Activated naive CD4-positive, alpha-beta T cell treated with anti-CD3 and anti-CD28 coated beads, Interleukin-2, amount 50 U/mL, for 24 hours (primary cell): ENCODE measurements around the gene TMEM151A.

Experiments
- H3K27ac Mint-ChIP-seq: one replicate; pipeline ENCODE4 v1.8.0; 2021; ENCODE audit warnings: mild to moderate bottlenecking, mixed read lengths
- H3K27me3 Mint-ChIP-seq: one replicate; pipeline ENCODE4 v1.8.0; 2021; ENCODE audit warnings: mixed read lengths
- H3K36me3 Mint-ChIP-seq: one replicate; pipeline ENCODE4 v1.8.0; 2021; ENCODE audit warnings: mixed read lengths
- H3K4me1 Mint-ChIP-seq: one replicate; pipeline ENCODE4 v1.8.0; 2021; ENCODE audit warnings: mixed read lengths
- H3K4me3 Mint-ChIP-seq: one replicate; pipeline ENCODE4 v1.8.0; 2021; ENCODE audit warnings: mild to moderate bottlenecking, mixed read lengths
- H3K9me3 Mint-ChIP-seq: one replicate; pipeline ENCODE4 v1.8.0; 2021; ENCODE audit warnings: mixed read lengths

TMEM151A gene

DNA sequence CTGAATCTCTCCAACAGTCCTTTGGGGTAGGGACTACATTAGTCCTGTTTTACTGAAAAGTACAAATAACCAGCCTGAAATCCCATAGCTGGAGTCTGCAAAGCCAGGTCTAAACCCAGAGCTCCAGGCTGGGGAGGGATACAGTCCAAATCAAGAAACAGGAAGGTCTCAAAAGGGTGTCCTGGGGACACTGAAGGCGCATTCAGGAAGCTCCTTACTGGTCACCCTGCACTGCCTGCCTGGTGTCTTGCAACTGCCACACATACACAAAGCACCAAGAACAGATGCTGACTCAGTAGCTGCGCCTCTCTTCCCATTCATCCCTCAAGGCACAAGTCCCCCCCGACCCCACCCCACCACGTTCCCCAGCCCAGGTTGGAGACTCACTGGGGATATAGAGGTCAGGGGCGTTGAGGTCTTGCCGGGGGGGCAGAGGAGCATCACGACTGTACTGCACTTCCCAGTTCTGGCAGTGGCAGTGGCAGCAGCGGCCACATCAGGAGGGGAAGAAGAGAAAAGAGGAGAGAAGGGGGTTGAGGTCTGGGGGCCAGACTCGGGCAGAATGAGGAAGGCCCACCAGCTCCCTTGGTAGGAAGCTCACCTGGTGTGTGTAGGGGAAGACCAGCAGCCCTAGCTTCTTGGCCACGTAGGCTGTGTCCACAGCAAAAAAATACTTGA is 4.3 kb upstream of the TMEM151A start:
- Mint-ChIP-seq H3K4me1 (peaks cover 40% of the 10 kb centered on the region), H3K27ac (peak overlapping the region; percentile 68), H3K36me3 (no peaks in the 10 kb centered on the region), H3K27me3 (no peaks in the 10 kb centered on the region), H3K4me3 (peak overlapping the region; percentile 77), H3K9me3 (no peaks in the 10 kb centered on the region)

DNA sequence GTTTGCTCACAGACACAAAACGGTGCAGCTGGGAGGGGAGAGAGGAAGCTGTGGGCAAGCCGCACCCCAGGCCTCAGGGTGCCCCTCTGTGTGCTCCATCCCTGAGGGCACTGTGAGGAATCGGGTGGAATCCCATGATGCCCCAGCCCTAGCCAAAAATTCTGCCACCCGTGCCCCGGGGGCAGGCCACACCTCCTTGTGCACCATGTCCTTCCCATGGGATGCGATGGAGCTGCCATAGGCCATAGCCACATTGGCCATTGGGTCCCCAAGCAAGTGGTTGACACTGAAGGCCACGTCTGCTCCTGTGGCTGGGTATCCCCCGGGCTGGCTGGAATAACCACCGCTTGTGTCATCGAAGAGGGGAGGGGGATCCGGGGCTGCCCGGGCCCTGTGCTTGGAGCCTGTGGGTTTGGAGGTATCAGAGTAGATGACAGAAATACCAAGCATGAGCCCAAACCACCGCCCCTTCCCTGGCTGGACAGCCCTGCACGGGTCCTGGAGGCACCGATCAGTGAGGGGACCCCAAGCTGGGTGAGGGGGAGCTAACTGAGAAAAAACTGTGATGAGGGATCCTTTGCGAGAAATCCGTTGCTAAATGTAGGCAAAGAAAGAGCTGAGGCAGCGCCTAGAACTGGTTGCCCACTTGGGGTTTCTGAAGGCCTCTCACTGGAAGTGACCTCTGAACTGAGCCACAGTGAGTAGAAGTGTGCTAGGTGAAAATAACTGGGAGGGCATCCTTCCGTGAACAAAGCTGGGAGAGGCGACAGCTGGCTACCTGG is 3.6 kb upstream of the TMEM151A start:
- no peaks in the 10 kb centered on the region for H3K36me3 Mint-ChIP-seq
- H3K27ac Mint-ChIP-seq = peak overlapping the region; percentile 92
- H3K4me3 Mint-ChIP-seq = peak overlapping the region; percentile 95
- peaks cover 6% of the 10 kb centered on the region for H3K27me3 Mint-ChIP-seq
- H3K9me3 Mint-ChIP-seq = no peaks in the 10 kb centered on the region
- H3K4me1 Mint-ChIP-seq = peaks cover 38% of the 10 kb centered on the region

DNA sequence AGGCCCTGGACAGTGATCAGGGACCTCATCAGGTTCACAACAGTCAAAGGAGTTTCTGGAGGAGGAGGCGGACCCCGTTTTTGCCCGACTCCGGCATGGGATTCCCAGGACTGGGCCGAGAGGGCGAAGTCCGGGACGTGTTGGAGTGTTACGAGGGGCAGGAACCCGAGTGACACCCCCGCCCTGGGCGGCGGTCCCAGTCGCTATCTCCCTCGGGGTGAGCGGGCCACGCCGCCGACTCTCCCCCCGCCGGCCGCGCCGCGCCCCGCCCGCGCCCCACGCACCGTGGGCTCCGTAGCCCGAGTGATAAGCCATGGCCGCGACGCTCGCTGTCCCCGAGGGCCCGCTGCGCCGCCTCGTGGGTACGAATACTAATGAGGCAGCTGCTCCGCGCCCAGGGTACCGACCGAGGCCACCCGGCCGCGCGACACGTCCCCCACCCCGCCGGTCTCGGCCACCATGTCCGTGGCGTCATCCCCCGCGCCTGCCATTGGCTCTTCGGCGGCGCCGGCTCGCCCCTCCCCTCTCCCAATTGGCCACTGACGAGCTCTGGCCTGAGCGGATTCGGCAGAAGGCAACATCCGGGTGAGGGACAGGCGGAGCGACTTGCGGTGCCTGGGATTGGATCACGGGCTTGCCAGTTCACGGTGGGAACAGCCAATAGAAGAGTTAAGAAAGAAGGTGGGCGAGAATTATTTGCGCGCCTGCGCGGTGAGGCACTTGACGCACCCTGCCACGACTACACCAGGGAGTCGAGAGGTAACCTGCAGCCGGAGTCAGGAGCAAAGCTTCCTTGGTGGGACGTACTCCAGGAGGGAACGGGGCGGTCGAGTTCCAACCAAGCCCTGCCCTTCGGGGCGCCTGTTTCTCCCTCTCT is 2.8 kb upstream of the TMEM151A start, which contains the start of gene YIF1A:
YIF1A (minus strand) TSS at position 473 of the 877 bp plus-strand sequence; CDS start at position 315, 158 bp downstream.
- Mint-ChIP-seq H3K27ac (peak within 1 kb of the TSS; percentile 92), H3K4me1 (peaks cover 36% of the 10 kb centered on the region), H3K36me3 (no peaks in the 10 kb centered on the region), H3K27me3 (peaks cover 10% of the 10 kb centered on the region), H3K9me3 (no peaks in the 10 kb centered on the region), H3K4me3 (peak within 1 kb of the TSS; percentile 95)

DNA sequence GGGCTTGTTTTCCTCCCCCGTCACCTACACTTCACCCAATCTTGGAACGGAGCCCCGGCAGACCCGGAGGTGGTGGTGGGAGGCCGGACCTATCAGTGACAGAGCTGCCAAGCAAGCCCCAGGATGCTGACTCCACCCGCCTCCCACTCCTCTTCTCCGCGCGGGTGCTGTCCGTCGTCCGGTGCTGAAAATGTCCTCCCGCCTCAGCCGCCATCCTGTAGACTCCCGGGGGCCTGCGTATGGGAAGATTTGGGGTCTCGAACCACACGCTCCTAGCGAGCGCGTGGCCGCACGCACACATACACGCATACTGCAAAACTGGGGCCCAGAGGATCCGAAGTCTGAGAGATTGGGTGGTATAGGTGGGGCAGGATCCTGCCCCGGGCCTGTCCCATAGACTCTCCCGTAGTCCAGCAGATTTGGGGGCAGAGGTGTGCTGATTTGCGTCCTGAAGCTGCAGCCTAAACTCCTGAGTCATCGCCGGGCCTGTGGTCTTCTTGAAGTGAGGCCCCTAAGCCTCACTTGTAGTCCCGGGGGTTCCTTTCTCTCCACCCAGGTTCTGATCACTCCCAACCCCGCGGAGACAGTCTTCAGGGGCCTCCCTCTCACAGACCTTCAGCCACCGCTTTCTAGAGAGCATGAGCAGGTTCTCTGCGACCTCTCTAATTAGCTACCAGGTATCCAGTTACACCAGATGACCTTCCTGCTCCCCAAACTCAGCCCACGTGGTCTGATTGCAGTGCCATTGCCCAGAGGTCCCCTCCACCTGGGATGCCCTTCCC is 2.0 kb upstream of the TMEM151A start:
- H3K4me1 Mint-ChIP-seq = peaks cover 36% of the 10 kb centered on the region
- H3K9me3 Mint-ChIP-seq = no peaks in the 10 kb centered on the region
- no peaks in the 10 kb centered on the region for H3K36me3 Mint-ChIP-seq
- peak overlapping the region; percentile 95 for H3K4me3 Mint-ChIP-seq
- peak overlapping the region; percentile 86 for H3K27ac Mint-ChIP-seq
- H3K27me3 Mint-ChIP-seq = peaks cover 11% of the 10 kb centered on the region

DNA sequence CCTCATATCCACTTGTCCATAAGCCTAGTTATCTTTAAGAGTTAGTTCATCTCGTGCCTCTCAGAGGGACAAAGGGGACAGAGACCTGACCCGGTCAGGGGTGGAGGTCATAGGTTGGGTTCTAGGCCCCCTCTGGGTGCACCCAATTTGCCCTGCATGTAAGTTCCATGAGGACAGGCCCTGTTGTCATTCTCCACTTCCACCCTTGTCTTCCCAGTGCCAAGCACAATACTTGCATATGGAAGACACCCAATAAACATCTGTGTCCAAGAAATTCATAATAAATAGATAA is 1.4 kb upstream of the TMEM151A start:
- Mint-ChIP-seq H3K36me3 (no peaks in the 10 kb centered on the region), H3K4me3 (peak overlapping the region; percentile 95), H3K27me3 (peaks cover 11% of the 10 kb centered on the region), H3K27ac (peak overlapping the region; percentile 46), H3K4me1 (peaks cover 36% of the 10 kb centered on the region), H3K9me3 (no peaks in the 10 kb centered on the region)

DNA sequence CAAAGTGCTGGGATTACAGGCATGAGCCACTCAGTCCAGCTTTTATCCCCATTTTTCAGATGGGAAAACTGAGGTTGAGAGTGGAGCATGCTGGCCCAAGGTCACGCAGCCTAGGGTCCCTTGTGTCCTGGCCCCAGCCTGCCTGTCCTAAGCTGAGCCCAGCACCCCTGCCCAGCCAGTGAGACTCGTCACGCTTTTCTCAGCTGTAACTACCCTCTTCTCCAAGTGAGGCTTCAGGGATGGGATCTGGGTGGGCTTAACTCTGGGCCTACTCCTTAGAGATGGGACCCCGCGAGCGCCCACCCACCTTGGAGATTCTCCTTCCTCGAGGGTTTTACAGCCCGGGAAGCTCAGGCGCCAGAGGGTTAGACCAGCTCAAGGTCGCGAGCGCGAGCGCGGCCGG is 390 bp upstream of the TMEM151A start:
- no peak overlapping the region for H3K27ac Mint-ChIP-seq
- H3K4me3 Mint-ChIP-seq = peak overlapping the region; percentile 95
- H3K27me3 Mint-ChIP-seq = peaks cover 12% of the 10 kb centered on the region
- H3K4me1 Mint-ChIP-seq = peaks cover 36% of the 10 kb centered on the region
- H3K36me3 Mint-ChIP-seq = no peaks in the 10 kb centered on the region
- no peaks in the 10 kb centered on the region for H3K9me3 Mint-ChIP-seq

DNA sequence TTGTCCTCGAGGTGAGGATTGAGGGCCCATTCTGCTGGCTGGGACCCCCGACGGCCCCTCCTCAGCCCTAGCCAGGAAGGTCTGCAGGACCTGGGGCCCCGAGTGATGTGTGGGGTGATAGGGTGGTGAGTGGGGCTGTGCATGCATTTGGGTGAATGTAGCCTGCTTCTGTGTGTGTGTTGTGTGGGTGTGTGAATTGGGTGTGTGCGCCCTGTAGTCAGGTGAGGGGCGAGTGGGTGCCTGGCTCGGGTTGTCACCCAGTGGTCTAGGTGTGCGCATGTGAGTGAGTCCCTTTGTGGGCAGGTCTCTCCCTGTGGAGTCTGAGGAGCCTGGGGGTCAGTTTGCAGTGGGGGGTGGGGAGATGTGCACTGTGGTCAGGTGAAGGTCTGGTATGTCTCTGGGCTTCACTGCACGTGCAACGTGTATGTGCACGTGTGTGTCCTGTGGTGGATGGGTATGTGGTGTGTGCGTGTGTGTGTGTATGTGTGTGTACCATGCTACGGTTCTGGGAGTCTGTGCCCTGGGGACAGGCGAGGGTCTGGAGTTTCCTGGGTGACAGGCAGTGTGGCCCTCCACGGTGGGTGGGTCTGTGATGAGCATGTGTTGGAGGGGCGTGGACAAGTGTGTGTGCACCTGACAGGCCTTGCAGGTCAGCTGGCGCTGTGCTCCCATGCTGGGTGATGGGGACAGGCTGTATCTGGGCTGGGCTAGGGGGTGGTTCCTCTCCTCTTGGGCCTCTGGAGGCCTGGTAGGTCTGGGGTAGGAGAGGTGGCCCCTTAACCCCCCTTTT is 1.0 kb downstream of the TMEM151A start:
- Mint-ChIP-seq H3K27ac (peak overlapping the region; percentile 13), H3K9me3 (no peaks in the 10 kb centered on the region), H3K27me3 (peaks cover 12% of the 10 kb centered on the region), H3K36me3 (no peaks in the 10 kb centered on the region), H3K4me1 (peaks cover 28% of the 10 kb centered on the region), H3K4me3 (peak overlapping the region; percentile 66)

DNA sequence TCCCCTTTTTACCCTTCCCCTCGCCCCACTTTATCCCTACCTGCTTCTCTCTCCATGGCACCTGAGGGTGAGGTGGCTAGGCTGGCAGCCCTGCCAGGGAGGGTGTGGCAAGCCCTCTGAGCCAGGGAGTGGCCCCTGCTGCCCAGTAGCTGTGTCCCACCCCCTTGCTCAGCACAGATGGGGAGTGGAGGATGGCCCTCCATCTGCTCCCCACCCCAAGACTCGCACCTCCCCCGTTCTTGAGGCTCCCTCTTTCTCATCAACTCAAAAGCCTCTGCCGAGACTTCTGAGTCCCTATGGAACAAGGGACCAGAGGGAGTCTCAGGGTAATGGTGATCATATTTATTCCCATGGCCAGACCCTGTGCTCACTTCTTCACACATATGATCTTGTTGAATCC is 1.7 kb downstream of the TMEM151A start:
- no peaks in the 10 kb centered on the region for H3K36me3 Mint-ChIP-seq
- peaks cover 12% of the 10 kb centered on the region for H3K27me3 Mint-ChIP-seq
- H3K4me3 Mint-ChIP-seq = peak overlapping the region; percentile 19
- peaks cover 28% of the 10 kb centered on the region for H3K4me1 Mint-ChIP-seq
- peak overlapping the region; percentile 35 for H3K27ac Mint-ChIP-seq
- H3K9me3 Mint-ChIP-seq = no peaks in the 10 kb centered on the region

DNA sequence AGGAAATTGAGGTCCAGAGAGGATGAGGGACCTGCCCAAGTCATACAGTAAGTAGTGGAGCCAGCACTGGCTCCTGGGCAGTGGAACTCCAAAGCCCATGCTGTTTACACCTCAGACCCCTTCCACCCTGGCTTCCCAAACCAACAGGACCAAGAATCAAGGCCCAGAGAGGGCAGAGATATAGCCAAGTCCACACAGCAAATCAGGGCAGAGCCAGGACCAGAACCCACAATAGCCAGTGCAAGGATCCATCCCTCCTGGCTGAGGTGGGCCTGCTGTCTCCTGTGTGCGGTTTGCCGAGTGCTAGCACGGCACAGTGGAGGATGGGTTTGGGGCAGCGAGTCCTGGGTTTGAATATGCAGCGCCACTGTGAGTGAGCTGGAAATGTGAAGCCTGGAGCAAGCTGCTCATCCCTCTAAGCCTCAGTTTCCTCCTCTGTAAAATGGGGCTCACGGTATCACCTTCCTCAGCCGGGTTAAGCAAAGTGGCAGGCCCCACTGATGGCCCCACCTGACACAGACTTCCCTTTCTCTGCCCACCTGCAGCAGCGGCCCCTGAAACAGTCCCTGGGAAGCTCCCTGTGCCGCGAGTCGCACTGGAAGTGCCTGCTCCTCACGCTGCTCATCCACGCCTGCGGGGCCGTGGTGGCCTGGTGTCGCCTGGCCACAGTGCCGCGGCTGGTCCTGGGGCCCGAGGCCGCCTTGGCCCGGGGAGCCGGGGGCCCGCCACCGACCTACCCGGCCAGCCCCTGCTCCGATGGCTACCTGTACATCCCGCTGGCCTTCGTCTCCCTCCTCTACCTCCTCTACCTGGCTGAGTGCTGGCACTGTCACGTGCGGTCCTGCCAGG is 2.3 kb downstream of the TMEM151A start:
- Mint-ChIP-seq H3K9me3 (no peaks in the 10 kb centered on the region), H3K27me3 (peaks cover 12% of the 10 kb centered on the region), H3K4me3 (no peak overlapping the region), H3K4me1 (peaks cover 26% of the 10 kb centered on the region), H3K27ac (no peak overlapping the region), H3K36me3 (no peaks in the 10 kb centered on the region)

DNA sequence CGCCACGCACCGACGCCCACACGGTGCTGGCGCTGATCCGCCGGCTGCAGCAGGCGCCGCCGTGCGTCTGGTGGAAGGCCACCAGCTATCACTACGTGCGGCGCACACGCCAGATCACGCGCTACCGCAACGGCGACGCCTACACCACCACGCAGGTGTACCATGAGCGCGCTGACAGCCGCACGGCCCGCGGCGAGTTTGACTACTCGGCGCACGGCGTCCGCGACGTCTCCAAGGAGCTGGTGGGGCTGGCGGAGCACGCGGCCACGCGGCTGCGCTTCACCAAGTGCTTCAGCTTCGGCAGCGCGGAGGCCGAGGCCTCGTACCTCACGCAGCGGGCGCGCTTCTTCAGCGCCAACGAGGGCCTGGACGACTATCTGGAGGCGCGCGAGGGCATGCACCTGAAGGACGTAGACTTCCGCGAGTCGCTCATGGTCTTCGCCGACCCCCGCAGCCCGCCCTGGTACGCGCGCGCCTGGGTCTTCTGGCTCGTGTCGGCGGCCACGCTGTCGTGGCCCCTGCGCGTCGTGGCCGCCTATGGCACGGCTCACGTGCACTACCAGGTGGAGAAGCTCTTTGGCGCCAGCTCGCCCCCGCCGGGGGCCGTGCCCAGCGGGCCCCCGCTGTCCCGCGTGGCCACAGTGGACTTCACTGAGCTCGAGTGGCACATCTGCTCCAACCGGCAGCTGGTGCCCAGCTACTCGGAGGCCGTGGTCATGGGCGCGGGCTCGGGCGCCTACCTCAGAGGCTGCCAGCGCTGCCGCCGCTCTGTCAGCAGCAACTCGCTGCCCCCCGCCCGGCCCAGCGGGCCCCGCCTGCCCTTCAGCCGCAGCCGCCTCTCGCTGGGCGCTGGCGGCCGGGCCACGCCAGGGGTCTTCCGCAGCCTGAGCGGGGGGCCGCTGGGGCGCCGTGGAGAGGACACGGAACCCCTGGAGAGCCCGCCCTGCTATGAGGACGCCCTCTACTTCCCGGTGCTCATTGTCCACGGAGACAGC is 3.2 kb downstream of the TMEM151A start:
- Mint-ChIP-seq H3K4me3 (no peak overlapping the region), H3K27ac (no peak overlapping the region), H3K4me1 (peaks cover 17% of the 10 kb centered on the region)

DNA sequence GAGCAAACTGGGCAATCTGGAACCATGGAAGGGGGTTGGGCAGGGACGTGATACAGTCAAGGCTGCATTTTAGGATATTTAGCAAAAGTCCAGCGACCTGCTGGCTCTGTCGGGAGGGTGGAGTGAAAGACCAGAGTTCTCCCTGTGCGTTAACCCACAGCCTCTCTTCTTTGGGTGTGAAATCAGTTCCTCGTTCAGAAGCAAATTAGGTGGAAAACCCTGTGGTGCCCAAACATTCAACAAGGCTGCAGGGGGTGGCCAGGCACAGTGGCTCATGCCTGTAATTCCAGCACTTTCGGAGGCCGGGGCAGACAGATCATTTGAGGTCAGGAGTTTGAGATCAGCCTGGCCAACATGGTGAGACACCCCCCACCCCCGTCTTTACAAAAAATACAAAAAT is 5.9 kb downstream of the TMEM151A start:
- Mint-ChIP-seq H3K4me1 (peaks cover 4% of the 10 kb centered on the region), H3K9me3 (no peaks in the 10 kb centered on the region), H3K27me3 (peaks cover 11% of the 10 kb centered on the region), H3K36me3 (no peaks in the 10 kb centered on the region), H3K27ac (no peak overlapping the region), H3K4me3 (no peak overlapping the region)

More for the DNA sequence above, 3.2 kb downstream of the TMEM151A start:
- Mint-ChIP-seq H3K36me3 (no peaks in the 10 kb centered on the region), H3K27me3 (peaks cover 12% of the 10 kb centered on the region), H3K9me3 (no peaks in the 10 kb centered on the region)

DNA sequence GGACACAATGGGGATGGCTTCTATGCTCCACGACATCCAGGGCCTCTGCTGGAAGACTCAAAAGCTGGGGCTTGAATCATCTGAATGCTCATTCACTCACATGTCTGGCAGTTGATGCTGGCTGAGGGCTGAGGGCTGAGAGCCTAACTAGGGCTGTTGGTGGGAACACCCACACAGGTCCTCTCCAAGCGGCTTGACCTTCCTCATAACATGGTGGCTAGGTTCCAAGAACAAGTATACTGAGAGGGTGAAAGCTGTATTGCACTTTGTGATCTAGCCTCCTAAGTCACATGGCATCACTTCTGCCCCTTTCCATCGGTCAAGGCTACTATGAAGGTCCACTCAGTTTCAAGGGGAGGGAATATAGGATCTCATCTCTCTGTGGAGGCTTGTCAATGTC is 7.5 kb downstream of the TMEM151A start:
- Mint-ChIP-seq H3K36me3 (no peaks in the 10 kb centered on the region), H3K27me3 (peaks cover 2% of the 10 kb centered on the region), H3K9me3 (no peaks in the 10 kb centered on the region), H3K4me1 (no peaks in the 10 kb centered on the region), H3K27ac (no peak overlapping the region), H3K4me3 (no peak overlapping the region)

DNA sequence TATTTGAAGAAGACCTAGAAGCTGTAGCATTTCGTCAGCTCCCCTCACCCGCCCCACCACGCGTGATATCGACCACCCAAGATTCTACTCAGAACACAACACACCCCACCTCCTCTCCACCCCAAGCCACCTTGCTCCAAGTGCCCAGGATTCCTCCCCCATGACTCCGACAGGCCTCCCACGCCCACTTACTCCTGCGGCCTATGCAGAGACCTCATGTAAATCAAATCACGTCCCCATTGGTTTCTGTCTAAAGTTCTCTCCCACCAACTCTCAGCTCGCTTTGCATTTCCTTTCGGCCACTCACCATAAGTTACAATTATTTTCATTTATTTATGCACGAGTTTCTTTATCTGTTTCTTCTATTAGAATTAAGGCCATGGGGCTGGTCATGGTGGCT is 11.0 kb downstream of the TMEM151A start:
- no peaks in the 10 kb centered on the region for H3K27me3 Mint-ChIP-seq
- no peaks in the 10 kb centered on the region for H3K36me3 Mint-ChIP-seq
- no peaks in the 10 kb centered on the region for H3K4me1 Mint-ChIP-seq
- peak overlapping the region; percentile 55 for H3K27ac Mint-ChIP-seq
- no peak overlapping the region for H3K4me3 Mint-ChIP-seq
- no peaks in the 10 kb centered on the region for H3K9me3 Mint-ChIP-seq
